NCI-H2081 (cell line): ENCODE results near the gene DGKQ.

Experiments used
- DNase-seq, 2 experiments: peaks; one replicate each; lab custom pipeline; 2025; lab: John Stamatoyannopoulos, UW

The DGKQ gene

DNA sequence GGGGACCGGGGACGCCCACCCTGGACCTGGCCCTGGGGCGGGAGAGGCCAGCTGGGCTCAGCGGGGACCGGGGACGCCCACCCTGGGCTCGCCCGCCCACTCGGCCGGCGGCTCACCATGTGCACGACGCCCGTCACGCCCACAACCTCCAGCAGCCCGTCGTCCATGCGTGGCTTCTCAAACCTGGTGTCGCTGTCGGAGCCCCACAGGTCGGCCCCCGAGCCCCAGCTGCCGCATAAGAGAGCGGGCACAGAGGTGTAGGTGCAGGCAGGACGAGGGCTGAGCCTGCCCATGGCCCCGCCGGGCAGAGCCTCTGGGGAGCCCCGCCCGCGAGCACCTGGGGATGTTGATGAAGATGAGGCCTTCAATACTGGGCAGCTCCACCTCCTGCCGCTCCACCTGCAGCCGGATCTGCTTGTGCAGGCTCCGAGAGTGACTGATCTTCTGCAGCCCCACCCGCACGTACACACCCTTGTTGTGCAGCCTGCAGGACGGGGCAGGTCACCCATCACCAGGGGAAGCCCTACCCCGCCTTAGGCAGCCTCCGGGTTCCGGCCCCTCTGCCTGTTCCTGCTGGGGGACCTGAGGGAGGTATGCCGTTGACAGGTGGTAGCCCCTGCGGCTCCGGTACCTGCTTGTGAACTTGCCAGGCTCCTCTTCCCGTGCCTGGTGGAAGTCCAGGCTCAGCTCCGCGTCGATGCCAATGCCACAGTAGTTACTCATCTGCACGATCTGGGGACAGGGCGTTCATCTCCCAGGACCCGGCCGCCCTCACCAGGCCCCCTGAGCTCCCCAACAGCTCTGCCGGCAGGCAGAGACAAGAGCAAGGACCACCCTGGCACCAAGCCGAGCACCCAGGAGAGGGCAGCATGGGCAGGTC is 11.8 kb downstream of the DGKQ start:
- DNase-seq = peak; percentile 40 to 60

- no peak for DNase-seq
These were observed 12.6 kb downstream of the DGKQ start for GRCh38 chr4:960636-961350.

DNA sequence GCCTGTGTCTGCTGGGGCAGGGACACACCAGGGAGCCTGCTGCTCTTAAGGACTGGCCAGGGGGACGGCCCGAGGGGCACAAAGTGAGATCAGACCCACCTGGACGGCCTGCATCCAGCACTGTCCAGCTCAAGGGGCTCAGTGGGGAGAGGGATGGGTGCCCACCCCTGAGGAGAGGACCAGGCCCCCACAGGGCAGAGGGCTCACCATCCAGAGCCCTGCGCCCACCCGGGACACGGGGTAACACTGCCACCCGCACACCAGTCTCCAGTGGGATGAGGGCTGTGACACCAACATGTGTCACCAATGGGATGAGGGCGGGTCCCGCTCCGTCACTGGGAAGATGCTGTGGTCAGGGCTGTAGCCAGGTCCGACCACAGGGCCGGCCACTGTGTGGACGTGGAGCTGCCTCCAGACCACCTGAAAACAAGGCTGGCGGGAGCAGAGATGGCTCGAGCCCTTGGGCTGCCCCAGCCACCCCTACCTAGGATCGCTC is 13.2 kb downstream of the DGKQ start:
- DNase-seq = no peak

- DNase-seq = no peak
These were observed 13.8 kb downstream of the DGKQ start for GRCh38 chr4:959338-960139.

GRCh38 chr4:958696-959337 is 14.6 kb downstream of the DGKQ start:
- no peak for DNase-seq

DNA sequence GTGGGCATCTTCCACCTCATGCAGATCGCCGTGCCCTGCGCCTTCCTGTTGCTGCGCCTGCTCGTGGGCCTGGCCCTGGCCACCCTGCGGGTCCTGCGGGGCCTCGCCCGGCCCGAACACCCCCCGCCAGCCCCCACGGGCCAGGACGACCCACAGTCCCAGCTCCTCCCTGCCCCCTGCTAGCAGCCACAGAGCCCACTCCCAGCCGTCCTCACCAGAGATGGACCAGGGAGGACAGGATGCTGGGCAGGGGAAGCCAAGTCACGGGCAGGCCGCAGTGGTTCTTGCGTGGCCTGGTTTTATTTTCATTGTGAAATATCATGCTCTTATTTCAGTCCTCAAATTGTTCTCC is 15.1 kb downstream of the DGKQ start:
- DNase-seq = no peak

GRCh38 chr4:957581-958313 is 15.6 kb downstream of the DGKQ start:
- DNase-seq = no peak

DNA sequence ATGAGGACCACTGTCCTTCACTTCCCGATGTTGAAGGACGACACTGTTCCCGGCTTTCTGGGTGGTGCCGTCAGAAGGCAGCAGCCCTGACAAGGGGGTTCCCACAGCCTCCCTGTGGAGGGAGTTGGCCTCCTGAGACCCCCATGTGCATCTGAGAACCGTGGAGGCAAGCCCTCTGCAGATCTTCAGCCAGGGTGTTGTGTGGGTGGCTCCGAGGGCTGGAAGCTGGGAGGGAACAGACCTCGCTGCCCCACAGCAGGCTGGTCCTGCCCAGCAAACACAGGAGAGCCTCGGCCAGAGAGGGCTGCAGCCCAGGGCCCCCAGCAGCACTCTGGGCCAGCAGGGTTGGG is 16.2 kb downstream of the DGKQ start:
- DNase-seq = no peak

DNA sequence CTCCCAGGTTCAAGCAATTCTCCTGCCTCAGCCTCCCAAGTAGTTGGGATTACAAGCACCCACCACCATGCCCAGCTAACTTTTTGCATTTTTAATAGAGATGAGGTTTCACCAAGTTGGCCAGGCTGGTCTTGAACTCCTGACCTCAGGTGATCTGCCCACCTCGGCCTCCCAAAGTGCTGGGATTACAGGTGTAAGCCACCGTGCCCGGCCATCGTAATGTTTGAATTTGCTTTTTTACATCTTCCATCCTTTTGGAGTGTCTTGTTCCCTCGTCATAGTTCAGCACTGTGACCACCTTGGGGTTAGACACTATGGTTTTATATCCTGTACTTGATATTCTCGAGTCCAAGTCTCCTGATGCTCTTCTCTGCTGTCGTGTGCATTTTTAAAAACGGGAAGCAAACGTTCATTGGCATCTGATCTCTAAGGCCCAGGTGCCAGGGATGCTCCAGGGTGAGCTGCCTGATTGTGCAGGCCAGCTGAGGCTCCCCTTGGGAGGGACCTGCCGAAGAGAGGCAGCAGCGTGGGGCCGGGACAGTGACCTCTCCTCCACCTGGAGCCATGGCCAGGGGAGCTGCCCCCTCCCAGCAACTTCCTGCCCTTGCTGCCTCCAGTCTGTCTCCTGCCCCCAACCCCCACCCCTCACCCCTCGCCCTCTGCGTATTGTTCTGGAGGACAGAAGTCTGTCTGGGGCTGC is 16.7 kb downstream of the DGKQ start:
- DNase-seq = no peak

GRCh38 chr4:955931-956381 is 17.4 kb downstream of the DGKQ start:
- DNase-seq = no peak

GRCh38 chr4:955161-955921 is 18.0 kb downstream of the DGKQ start:
- no peak for DNase-seq

DNA sequence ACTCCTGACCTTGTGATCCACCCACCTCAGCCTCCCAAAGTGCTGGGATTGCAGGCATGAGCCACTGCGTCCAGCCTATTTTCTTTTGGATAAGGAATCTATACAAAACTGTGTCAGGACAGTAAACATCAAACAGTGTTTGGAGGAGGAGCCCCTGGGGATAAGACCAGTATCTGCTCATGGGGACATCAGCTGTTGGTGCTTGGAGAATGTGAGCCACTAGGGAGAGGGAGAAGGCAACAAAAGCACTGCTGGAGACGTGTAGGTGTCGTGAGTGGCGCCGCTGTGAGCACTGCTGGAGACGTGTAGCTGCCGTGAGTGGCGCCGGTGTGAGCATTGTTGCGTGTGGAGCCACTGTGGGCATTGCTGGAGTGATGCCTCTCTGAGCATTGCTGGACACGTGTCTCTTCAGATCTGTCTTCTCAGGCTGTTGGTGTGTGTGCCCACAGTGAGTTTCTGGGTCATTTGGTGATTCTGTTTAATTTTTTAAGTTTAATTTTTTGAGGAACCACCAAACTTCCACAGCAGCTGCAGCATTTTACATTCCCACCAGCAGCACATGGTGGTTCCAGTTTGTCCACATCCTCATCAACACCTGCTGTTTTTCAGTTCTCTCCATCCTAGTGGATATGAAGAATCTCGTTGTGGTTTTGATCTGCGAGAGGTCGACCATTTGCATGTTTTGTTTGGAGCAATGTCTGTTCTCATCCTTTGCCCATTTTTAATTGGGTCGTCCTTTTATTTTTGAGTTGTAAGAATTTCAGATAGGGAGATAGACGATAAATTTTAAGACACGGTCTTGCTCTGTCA is 19.0 kb downstream of the DGKQ start:
- no peak for DNase-seq

DNA sequence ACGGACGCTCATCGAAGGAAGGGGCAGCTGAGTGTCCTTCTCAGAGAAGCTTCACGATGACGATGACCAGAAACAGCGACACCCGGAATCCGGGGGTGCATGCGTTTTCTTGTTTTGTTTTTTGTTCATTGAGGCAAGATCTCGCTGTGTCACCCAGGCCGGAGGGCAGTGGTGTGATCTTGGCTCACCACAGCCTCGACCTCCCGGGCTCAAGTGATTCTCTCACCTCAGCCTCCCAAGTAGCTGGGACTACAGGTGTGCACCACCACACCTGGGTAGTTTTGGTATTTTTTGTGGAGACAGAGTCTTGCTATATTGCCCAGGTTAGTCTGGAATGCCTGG is 19.8 kb downstream of the DGKQ start:
- no peak for DNase-seq

DNA sequence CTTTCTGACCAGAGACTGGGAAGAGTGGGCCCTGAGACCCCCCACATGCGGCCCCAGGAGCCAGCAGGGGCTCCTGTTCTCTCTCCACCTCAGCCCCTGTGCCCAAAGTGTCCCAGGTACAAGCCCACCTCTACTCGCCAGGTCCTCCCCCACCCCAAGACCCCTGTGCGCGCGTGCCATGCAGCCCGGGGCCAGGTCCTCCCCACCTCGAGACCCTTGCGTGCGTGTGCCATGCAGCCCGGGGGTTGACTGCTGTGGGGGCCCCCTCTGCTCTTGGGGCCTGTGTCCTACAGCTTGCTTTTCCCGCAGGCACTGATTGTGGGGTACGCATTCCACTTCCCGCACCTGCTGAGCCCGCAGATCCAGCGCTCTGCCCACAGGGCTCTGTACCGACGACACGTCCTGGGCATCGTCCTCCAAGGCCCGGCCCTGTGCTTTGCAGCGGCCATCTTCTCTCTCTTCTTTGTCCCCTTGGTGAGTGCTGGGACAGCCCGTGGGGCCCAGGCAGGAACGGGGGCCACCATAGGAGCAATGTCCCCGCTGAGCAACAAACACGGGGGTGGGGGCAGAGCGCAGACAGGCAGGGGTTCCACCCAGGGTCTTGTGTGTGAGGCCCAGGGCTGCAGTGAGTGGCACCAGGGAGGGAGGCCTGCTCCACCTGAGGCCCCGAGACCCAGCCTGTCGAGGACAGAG is 20.3 kb downstream of the DGKQ start:
- no peak for DNase-seq

DNA sequence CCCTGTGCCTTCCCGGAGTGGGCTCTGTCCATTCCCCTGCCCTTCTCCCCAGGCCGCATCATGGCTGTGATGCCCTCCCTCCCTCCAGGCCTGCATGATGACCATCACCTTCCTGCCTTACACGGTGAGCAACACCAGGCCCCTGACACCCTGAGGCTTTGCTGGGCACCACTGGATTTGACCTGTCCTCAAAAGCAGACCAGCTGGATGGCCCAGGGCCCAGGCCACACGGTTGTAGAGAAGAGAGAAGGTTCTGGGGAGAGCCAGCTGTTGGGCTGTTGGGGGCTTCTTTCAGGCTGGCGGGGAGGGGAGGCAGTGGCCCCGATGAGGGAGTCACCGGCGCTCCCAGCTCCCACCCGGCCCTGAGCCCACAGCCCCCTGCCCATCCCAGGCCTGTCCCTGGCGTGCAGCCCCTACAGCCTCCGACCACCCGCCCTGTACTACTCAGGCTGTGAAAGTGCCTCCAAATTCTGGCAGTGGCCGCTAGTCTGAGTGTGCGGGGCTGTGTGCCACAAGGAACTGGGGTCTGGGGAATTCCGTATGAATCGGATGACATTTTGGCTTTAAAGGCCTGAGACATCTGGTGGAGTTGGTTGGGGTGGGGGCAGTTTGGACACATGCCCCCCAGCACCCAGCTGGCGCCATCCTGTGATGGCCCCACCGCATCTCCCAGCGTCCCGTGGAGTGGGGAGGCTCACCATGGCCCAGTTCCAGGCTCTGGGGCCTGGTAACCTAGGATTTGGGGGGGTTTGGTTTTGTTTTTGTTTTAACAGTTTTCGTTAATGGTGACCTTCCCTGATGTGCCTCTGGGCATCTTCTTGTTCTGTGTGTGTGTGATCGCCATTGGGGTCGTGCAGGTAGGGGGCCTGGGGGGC is 21.5 kb downstream of the DGKQ start:
- DNase-seq = no peak

GRCh38 chr4:951186-951585 is 22.2 kb downstream of the DGKQ start:
- no peak for DNase-seq
